ENCODE results near the gene CTTNBP2. TPM values are rescaled to one million over a fixed set of nuclear protein-coding genes. Genes with fewer than 3 reads are reported as not detected.

CTTNBP2 gene
- total and polyA plus RNA-seq, 9 donors: 2.6 to 18.4 (median 10.0) TPM

DNA sequence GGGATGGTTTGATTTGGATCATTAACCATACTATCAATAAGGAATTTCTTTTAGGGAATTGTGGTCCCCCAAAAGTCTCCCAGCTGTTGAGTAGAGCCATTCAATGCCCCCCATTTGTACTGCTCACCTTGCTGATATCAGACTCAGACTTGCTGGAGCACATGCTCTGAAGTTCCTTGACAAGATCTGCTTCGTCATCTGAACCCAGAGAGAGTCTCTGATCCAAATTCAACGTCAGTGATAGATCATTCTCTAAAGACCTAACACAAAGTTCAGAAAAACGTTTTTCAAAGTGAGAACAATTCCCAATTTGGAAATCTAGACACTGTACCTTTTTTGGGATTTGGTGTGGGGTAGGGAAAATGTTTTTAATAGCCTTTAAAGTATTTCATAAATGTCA is 153.9 kb downstream of the CTTNBP2 start:
- no peak overlapping the region for H3K4me3 ChIP-seq
- no peaks in the 10 kb centered on the region for H3K36me3 ChIP-seq
- H3K9me3 ChIP-seq: no peaks in the 10 kb centered on the region
- no peak for DNase-seq
- intact Hi-C loops (cut with DNase I): no loop called here
- H3K27ac ChIP-seq: no peak overlapping the region
- TF ChIP-seq, protein P1, sequence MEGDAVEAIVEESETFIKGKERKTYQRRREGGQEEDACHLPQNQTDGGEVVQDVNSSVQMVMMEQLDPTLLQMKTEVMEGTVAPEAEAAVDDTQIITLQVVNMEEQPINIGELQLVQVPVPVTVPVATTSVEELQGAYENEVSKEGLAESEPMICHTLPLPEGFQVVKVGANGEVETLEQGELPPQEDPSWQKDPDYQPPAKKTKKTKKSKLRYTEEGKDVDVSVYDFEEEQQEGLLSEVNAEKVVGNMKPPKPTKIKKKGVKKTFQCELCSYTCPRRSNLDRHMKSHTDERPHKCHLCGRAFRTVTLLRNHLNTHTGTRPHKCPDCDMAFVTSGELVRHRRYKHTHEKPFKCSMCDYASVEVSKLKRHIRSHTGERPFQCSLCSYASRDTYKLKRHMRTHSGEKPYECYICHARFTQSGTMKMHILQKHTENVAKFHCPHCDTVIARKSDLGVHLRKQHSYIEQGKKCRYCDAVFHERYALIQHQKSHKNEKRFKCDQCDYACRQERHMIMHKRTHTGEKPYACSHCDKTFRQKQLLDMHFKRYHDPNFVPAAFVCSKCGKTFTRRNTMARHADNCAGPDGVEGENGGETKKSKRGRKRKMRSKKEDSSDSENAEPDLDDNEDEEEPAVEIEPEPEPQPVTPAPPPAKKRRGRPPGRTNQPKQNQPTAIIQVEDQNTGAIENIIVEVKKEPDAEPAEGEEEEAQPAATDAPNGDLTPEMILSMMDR (IDR thresholded peaks at IDR 0.05): no peak
- TF ChIP-seq EP300 (IDR thresholded peaks at IDR 0.05) (no peak), POLR2A (IDR thresholded peaks at IDR 0.05) (no peak)
- no peaks in the 10 kb centered on the region for H3K27me3 ChIP-seq
- 82 to 86% (median 82%) methylated on average over 3 of the region's 3 CpGs for whole genome bisulfite sequencing, 3 donors
- no peaks in the 10 kb centered on the region for H3K4me1 ChIP-seq (ENCODE audit: insufficient read depth)

DNA sequence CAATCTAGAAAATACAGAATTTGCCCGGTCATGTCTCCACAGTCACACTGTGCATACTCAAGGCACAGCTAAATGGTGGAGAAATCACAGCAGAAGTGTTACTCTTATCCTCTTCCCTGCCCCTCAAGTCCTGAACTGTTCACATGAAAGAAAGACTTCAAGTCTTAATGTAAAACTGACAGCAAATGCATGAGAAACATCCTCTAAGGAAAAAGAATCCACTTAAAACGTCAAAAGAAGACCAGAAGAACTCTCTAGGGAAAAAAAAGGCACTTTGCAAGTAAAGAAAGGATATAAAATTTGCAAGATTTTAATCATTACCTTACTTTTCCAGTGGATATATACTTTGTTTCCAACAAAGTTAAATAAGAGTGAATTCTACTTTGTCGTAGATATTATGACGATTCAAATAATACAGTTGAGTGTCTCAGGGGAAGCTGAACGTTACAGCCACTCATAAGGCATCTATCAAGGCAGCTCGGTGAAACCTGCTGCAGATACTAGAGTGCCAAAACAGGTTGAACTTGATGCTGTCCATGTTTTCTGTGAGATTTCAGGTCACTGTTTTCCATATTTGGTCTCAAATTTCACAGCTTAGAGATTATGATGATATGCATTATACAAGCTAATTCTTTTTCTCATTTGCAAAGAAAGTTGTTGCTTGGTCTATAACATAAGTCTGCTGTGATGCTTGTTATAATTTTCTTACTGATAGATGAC is 155.0 kb downstream of the CTTNBP2 start:
- H3K27ac ChIP-seq: no peak overlapping the region
- no peaks in the 10 kb centered on the region for H3K9me3 ChIP-seq
- no peak for TF ChIP-seq POLR2A (IDR thresholded peaks at IDR 0.05)
- TF ChIP-seq, protein P1 (IDR thresholded peaks at IDR 0.05): no peak
- TF ChIP-seq EP300 (IDR thresholded peaks at IDR 0.05): no peak
- no peak for DNase-seq
- H3K4me3 ChIP-seq: no peak overlapping the region
- no peaks in the 10 kb centered on the region for H3K4me1 ChIP-seq (ENCODE audit: insufficient read depth)
- WGBS, 3 donors: 83 to 86% (median 83%) methylated on average over 6 of the region's 6 CpGs
- no peaks in the 10 kb centered on the region for H3K27me3 ChIP-seq
- H3K36me3 ChIP-seq: no peaks in the 10 kb centered on the region
- intact Hi-C loops (cut with DNase I): no loop called here

DNA sequence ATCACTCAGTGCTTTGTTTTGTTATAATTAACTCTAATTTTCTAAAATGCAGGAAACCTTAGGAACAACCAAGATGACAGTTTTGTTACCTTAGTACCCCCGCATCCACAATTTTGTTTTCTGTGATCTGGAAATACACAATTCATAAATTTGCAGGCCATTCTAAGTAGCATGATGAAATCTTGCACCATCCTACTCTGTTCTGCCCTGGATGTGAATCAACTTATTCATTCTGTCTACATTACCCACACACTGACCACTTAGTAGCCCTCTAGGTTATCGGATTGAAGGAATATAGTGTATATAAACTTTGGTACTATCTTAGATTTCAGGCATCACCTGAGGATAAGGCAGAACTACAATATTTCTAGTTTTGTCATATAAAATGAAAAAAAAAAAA is 155.9 kb downstream of the CTTNBP2 start:
- Histone ChIP-seq H3K4me3 (no peak overlapping the region), H3K27ac (no peak overlapping the region), H3K27me3 (no peaks in the 10 kb centered on the region), H3K4me1 (ENCODE audit: insufficient read depth) (no peaks in the 10 kb centered on the region), H3K9me3 (no peaks in the 10 kb centered on the region), H3K36me3 (no peaks in the 10 kb centered on the region)
- no peak for DNase-seq
- intact Hi-C loops (cut with DNase I): no loop called here
- TF ChIP-seq, protein P1 (IDR thresholded peaks at IDR 0.05): no peak
- TF ChIP-seq EP300 (IDR thresholded peaks at IDR 0.05) (no peak), POLR2A (IDR thresholded peaks at IDR 0.05) (no peak)
- WGBS, 3 donors: 91 to 97% (median 93%) methylated on average over 2 of the region's 2 CpGs

DNA sequence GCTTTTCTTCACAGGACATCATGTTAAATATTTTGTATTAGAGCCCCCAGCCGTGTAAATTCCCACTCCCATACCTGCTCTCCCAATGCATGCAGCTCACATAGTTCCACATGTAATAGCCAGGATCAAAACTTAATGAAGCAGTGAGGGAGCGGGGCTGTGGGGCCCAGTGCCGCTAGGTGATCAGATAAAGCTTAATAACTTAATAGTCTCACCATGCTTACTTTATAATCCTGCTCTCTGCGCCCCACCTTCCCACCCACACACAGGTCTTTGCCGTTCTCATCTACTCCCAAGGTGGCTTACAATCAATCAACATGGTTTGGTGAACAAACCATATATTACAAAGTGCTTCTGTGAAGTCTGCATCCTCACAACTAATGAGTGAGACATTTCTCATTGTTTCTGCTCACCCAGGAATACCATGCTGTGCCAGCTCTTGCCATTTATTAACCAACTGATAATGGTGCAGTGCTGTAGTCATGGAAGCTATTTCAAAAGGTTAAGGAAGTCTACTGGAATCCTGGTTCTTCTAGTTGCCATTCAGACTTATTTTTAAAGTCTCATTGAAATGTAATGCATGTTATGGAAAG is 156.4 kb downstream of the CTTNBP2 start:
- no peaks in the 10 kb centered on the region for H3K9me3 ChIP-seq
- no peak for DNase-seq
- no peaks in the 10 kb centered on the region for H3K4me1 ChIP-seq (ENCODE audit: insufficient read depth)
- H3K4me3 ChIP-seq: no peak overlapping the region
- H3K36me3 ChIP-seq: no peaks in the 10 kb centered on the region
- 71 to 75% (median 71%) methylated on average over 5 of the region's 5 CpGs for WGBS, 3 donors
- H3K27ac ChIP-seq: no peak overlapping the region
- no peaks in the 10 kb centered on the region for H3K27me3 ChIP-seq
- TF ChIP-seq POLR2A (IDR thresholded peaks at IDR 0.05): no peak
- no peak for TF ChIP-seq EP300 (IDR thresholded peaks at IDR 0.05)
- TF ChIP-seq, protein P1 (IDR thresholded peaks at IDR 0.05): no peak
- intact Hi-C loops (cut with DNase I): no loop called here
